Lung (tissue), 11 donors: ENCODE data around the gene EIF3C. TPM values are rescaled to one million over a fixed set of nuclear protein-coding genes. Genes with fewer than 3 reads are reported as not detected.
"Not testable (repeated sequence)": the region's sequence is repeated elsewhere in the genome, so short reads cannot be mapped to it uniquely, and the experiment has no call there.

ENCODE experiments used
- ATAC-seq: fragments of 200-7000 bp; cut with Tn5 transposase; one replicate; pipeline ENCODE4 v1.9.1; 2020; ENCODE audit warnings: moderate number of reproducible peaks; ENCODE audit not compliant: insufficient read depth, low FRiP score
- DNase-seq, 3 donors: peaks; one replicate each; pipeline ENCODE4 v3.0.0-alpha.2; 2013 to 2017
- H3K27ac ChIP-seq, 2 donors: one replicate each; pipeline ENCODE4 v1.5.1; 2013; ENCODE audit warnings: mild to moderate bottlenecking in 2 of 2, moderate library complexity in 2 of 2, control low read depth in 1 of 2, inconsistent platforms in 1 of 2, low read depth in 1 of 2, low read length in 1 of 2
- H3K27me3 ChIP-seq, 3 donors: one replicate each; pipeline ENCODE4 v1.5.1; 2013; ENCODE audit warnings: low read length in 2 of 3; ENCODE audit not compliant: control insufficient read depth in 3 of 3, insufficient read depth in 3 of 3
- H3K36me3 ChIP-seq, 4 donors: one replicate each; pipeline ENCODE4 v1.5.1; 2013; ENCODE audit warnings: low read length in 4 of 4, mild to moderate bottlenecking in 1 of 4, moderate library complexity in 1 of 4; ENCODE audit not compliant: control insufficient read depth in 4 of 4, insufficient read depth in 4 of 4
- H3K4me1 ChIP-seq, 5 donors: one replicate each; pipeline ENCODE4 v1.5.1; 2013; ENCODE audit warnings: low read length in 5 of 5, mild to moderate bottlenecking in 2 of 5, moderate library complexity in 1 of 5; ENCODE audit not compliant: control insufficient read depth in 5 of 5, insufficient read depth in 5 of 5
- H3K4me3 ChIP-seq: one replicate; pipeline ENCODE4 v1.5.1; 2013; ENCODE audit warnings: mild to moderate bottlenecking, control low read depth, moderate library complexity
- H3K9ac ChIP-seq, 2 donors: one replicate each; pipeline ENCODE4 v1.5.1; 2013; ENCODE audit warnings: low read length in 2 of 2, control low read depth in 1 of 2; ENCODE audit not compliant: insufficient read depth in 1 of 2
- H3K9me3 ChIP-seq, 4 donors: one replicate each; pipeline ENCODE4 v1.5.1; 2013; ENCODE audit warnings: low read length in 3 of 4, mild to moderate bottlenecking in 1 of 4, moderate library complexity in 1 of 4; ENCODE audit not compliant: control insufficient read depth in 4 of 4, insufficient read depth in 3 of 4
- WGBS, 2 donors: extraction: QIAGEN DNeasy Blood & Tissue Kit; methylation state at CpG; one replicate each; pipeline ENCODE4 v1.1.7; 2013; 5-methylcytosine and 5-hydroxymethylcytosine counted together
- polyA plus RNA-seq, 2 donors: library from polyadenylated mRNA; stranded (reverse); fragments of 200-250 nt; gene quantifications; one replicate each; pipeline ENCODE4 v1.2.1, GENCODE V29; 2013
- small RNA-seq: library from RNA; depleted of rRNA; stranded (forward); fragments of <200 nt; gene quantifications from one replicate; pipeline ENCODE3, GENCODE V24; 2014; ENCODE audit warnings: low replicate concordance
- total RNA-seq, 2 donors: library from RNA; depleted of rRNA in 1 of 2; stranded (reverse); fragments of >200 nt in 1 of 2; gene quantifications; one replicate each; pipeline ENCODE4 v1.2.1, GENCODE V29; 2014 to 2021
- donor health status: Bipolar disorder and iron deficiency.
- donor health status: healthy.
- donor health status: DM: yes; HTN: yes; CAD: no.

The EIF3C gene
- total and polyA plus RNA-seq, 4 donors, result 324 to 984 (median 358) TPM

GRCh38 chr16:28781697-28782096, 70.4 kb downstream of the EIF3C start:
- not testable (repeated sequence) for DNase-seq, ATAC-seq, H3K9ac ChIP-seq, H3K36me3 ChIP-seq, H3K27ac ChIP-seq, H3K4me1 ChIP-seq, H3K4me3 ChIP-seq, H3K9me3 ChIP-seq, H3K27me3 ChIP-seq
- no CpG with 5 or more reads among the region's 6 CpGs for WGBS, 2 donors

- not testable (repeated sequence) for DNase-seq, H3K27me3 ChIP-seq, H3K36me3 ChIP-seq, H3K27ac ChIP-seq, ATAC-seq, H3K9me3 ChIP-seq, H3K4me3 ChIP-seq, H3K9ac ChIP-seq, H3K4me1 ChIP-seq
- no CpG with 5 or more reads among the region's 4 CpGs for WGBS, 2 donors
Measured at GRCh38 chr16:28782357-28782756, 71.1 kb downstream of the EIF3C start.

Small RNA genes lying within 50 kb of the gene (small RNA-seq; reads per million reads assigned to genes)
- gene MIR6862-2, result not detected

Other genes starting within 250 kb of the EIF3C start
- gene NPIPB7, start 239.1 kb upstream of the EIF3C start, total RNA-seq, result not detected
- under 1 TPM; 0.21 to 0.28 TPM for gene NPIPB7, start 239.1 kb upstream of the EIF3C start, polyA plus RNA-seq
- 10 to 100 TPM; 42.4 to 64.8 TPM for gene CLN3, start 219.4 kb upstream of the EIF3C start, total RNA-seq
- 10 to 100 TPM; 50.1 to 62.2 TPM for gene CLN3, start 219.4 kb upstream of the EIF3C start, polyA plus RNA-seq
- gene APOBR, start 216.8 kb upstream of the EIF3C start, total RNA-seq, result 10 to 100 TPM in 1 of 2 donors, 1 to 10 TPM in 1; 8.0 to 24.7 TPM
- gene APOBR, start 216.8 kb upstream of the EIF3C start, polyA plus RNA-seq, result 10 to 100 TPM; 26.0 to 43.2 TPM
- gene IL27, start 204.6 kb upstream of the EIF3C start, total RNA-seq, result 1 to 10 TPM in 1 of 2 donors, not detected in 1; 1.1 TPM
- gene IL27, start 204.6 kb upstream of the EIF3C start, polyA plus RNA-seq, result 1 to 10 TPM in 1 of 2 donors, under 1 TPM in 1; 0.37 to 1.8 TPM
- gene NUPR1, start 172.5 kb upstream of the EIF3C start, total RNA-seq, result 100 to 1,000 TPM in 1 of 2 donors, 1 to 10 TPM in 1; 8.0 to 212 TPM
- gene NUPR1, start 172.5 kb upstream of the EIF3C start, polyA plus RNA-seq, result 100 to 1,000 TPM; 192 to 828 TPM
- 10 to 100 TPM; 17.8 to 30.4 TPM for gene SGF29, start 157.5 kb upstream of the EIF3C start, total RNA-seq
- gene SGF29, start 157.5 kb upstream of the EIF3C start, polyA plus RNA-seq, result 10 to 100 TPM; 18.5 to 46.6 TPM
- 1 to 10 TPM; 3.7 to 6.4 TPM for gene SULT1A2, start 114.4 kb upstream of the EIF3C start, total RNA-seq
- 10 to 100 TPM in 1 of 2 donors, 1 to 10 TPM in 1; 5.7 to 14.2 TPM for gene SULT1A2, start 114.4 kb upstream of the EIF3C start, polyA plus RNA-seq
- gene SULT1A1, start 101.4 kb upstream of the EIF3C start, total RNA-seq, result 10 to 100 TPM; 37.3 to 43.1 TPM
- gene SULT1A1, start 101.4 kb upstream of the EIF3C start, polyA plus RNA-seq, result 100 to 1,000 TPM in 1 of 2 donors, 10 to 100 TPM in 1; 34.6 to 118 TPM
- 1 to 10 TPM in 1 of 2 donors, under 1 TPM in 1; 0.74 to 1.6 TPM for gene NPIPB8, start 73.4 kb upstream of the EIF3C start, total RNA-seq
- not detected for gene NPIPB8, start 73.4 kb upstream of the EIF3C start, polyA plus RNA-seq
- 1 to 10 TPM; 2.8 to 5.5 TPM for gene NPIPB9, start 40.3 kb downstream of the EIF3C start, total RNA-seq
- gene NPIPB9, start 40.3 kb downstream of the EIF3C start, polyA plus RNA-seq, result under 1 TPM; 0.35 to 0.73 TPM
- 100 to 1,000 TPM in 1 of 2 donors, 10 to 100 TPM in 1; 73.0 to 140 TPM for gene ATXN2L, start 111.5 kb downstream of the EIF3C start, total RNA-seq
- 100 to 1,000 TPM in 1 of 2 donors, 10 to 100 TPM in 1; 72.1 to 109 TPM for gene ATXN2L, start 111.5 kb downstream of the EIF3C start, polyA plus RNA-seq
- 100 to 1,000 TPM in 1 of 2 donors, 10 to 100 TPM in 1; 58.6 to 185 TPM for gene TUFM, start 134.9 kb downstream of the EIF3C start, total RNA-seq
- 100 to 1,000 TPM; 171 to 260 TPM for gene TUFM, start 134.9 kb downstream of the EIF3C start, polyA plus RNA-seq
- 10 to 100 TPM; 24.3 to 53.6 TPM for gene SH2B1, start 152.4 kb downstream of the EIF3C start, total RNA-seq
- gene SH2B1, start 152.4 kb downstream of the EIF3C start, polyA plus RNA-seq, result 10 to 100 TPM; 21.5 to 35.3 TPM
- under 1 TPM; 0.34 to 0.92 TPM for gene ATP2A1, start 167.0 kb downstream of the EIF3C start, total RNA-seq
- gene ATP2A1, start 167.0 kb downstream of the EIF3C start, polyA plus RNA-seq, result under 1 TPM; 0.35 to 0.53 TPM
- gene RABEP2, start 213.8 kb downstream of the EIF3C start, total RNA-seq, result 10 to 100 TPM; 29.0 to 34.9 TPM
- gene RABEP2, start 213.8 kb downstream of the EIF3C start, polyA plus RNA-seq, result 10 to 100 TPM; 20.0 to 28.6 TPM
- 1 to 10 TPM in 1 of 2 donors, under 1 TPM in 1; 0.34 to 2.8 TPM for gene CD19, start 220.5 kb downstream of the EIF3C start, total RNA-seq
- gene CD19, start 220.5 kb downstream of the EIF3C start, polyA plus RNA-seq, result 1 to 10 TPM in 1 of 2 donors, under 1 TPM in 1; 0.33 to 2.0 TPM
- gene NFATC2IP, start 239.5 kb downstream of the EIF3C start, total RNA-seq, result 10 to 100 TPM; 31.4 to 37.0 TPM
- 10 to 100 TPM; 21.0 to 23.5 TPM for gene NFATC2IP, start 239.5 kb downstream of the EIF3C start, polyA plus RNA-seq